SW 1271 (cell line): ENCODE results near the gene TRAPPC1.
"Not testable (repeated sequence)": the region's sequence is repeated elsewhere in the genome, so short reads cannot be mapped to it uniquely, and the experiment has no call there.

Source experiments
- DNase-seq, 2 experiments: peaks; one replicate each; lab custom pipeline; 2025; lab: John Stamatoyannopoulos, UW

Gene TRAPPC1, protein sequence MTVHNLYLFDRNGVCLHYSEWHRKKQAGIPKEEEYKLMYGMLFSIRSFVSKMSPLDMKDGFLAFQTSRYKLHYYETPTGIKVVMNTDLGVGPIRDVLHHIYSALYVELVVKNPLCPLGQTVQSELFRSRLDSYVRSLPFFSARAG

DNA sequence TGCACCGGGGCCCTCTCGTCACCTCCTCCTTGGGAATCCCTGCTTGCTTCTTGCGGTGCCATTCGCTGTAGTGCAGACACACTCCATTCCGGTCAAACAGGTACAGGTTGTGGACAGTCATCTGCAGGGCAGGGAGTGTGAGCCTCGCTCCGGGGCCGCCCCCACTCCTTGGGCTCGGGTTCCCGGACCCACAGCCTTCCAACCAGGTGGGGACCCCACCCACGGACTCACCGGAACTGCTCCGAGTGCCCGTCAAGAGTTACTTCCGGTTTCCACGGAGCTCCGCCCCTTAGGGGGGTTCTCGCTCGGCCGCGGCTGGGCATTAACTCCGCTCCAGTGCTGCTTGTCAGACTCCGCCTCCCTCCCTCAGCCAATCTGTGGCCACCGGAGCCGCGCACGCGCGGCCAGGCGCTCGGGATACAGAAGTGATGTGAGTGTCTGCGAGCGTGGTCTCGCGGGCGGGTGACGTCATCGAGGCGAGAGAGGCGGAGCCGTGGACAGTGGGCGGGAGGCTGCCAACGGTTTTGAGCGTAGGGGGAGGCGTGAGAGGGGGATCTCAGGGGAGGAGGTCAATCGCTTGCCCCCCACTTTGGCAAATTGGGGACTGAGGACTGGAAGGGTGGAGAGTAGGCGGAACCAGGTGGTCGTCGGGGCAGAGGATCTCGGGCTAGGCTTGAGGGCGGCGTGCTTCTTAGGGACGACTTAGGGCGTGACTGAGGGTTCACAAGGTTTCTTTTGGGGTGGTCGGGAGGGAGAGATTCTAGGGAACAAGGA is at the start of gene TRAPPC1, which contains the start of gene CNTROB:
Gene TRAPPC1 (minus strand): TSS at position 238 of the 774 bp plus-strand sequence. CDS start 117 bp downstream, at position 121.
Gene CNTROB (plus strand): TSS at position 498 of the 774 bp plus-strand sequence. CDS start 874 bp downstream, outside the sequence.
- peak; percentile 95 to 98 for DNase-seq

GRCh38 chr17:7977805-7978204 is 46.1 kb upstream of the TRAPPC1 start:
- no peak for DNase-seq

- no peak for DNase-seq
Measured at GRCh38 chr17:7977039-7977438, 45.3 kb upstream of the TRAPPC1 start.

- DNase-seq, result no peak
Measured at GRCh38 chr17:7974638-7975131, 42.9 kb upstream of the TRAPPC1 start.

DNA sequence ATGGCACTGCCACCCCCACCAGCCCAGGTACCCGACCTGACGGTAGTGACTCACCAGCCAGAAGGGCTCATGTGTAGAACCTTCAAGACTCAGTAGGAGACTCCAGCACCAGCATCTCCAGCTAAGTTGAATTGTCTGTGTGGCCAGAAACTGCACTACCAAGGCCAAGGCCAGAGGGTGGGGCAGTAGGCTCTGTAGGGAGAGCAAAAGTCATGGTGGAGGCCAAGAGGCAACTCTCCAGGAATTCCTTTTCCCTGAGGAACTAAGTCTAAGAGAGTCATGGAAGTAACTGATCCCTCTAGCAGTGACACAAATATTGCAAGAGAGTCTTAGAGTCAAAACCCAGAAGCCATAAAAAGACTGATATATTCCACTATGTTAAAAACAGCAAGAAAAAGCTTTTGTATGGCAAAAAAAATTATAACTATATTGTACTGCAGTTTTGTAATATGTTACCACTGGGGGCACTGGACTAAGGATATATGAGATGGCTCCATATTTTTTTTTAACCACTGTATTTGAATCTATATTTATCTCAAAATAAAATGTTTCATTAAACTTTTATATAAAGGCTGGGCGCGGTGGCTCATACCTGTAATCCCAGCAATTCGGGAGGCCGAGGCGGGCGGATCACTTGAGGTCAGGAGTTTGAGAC is 40.5 kb upstream of the TRAPPC1 start:
- peak in 1 of 2 experiments; percentile 21 for DNase-seq

GRCh38 chr17:7971651-7972050 is 39.9 kb upstream of the TRAPPC1 start:
- no peak for DNase-seq

- DNase-seq, result no peak
Measured at GRCh38 chr17:7969433-7969832, 37.7 kb upstream of the TRAPPC1 start.

DNA sequence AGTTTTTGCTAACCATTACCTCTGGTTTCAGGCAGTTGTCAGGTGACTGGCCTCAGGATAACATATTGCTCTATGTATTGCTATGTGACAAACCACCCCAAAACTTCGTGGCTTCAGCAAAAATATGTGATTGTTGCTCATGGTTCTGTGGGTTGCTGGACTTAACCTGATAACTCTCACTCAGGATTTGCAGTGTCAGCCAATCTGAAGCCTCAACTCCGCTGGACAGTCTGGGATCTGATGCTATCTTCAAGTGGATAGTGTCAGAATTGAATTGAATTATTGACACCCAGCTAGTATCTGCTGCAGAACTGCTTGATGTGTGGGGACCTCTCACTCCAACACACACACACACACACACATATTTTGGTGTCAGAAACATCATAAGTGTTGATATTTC is 36.0 kb upstream of the TRAPPC1 start:
- DNase-seq, result no peak

DNA sequence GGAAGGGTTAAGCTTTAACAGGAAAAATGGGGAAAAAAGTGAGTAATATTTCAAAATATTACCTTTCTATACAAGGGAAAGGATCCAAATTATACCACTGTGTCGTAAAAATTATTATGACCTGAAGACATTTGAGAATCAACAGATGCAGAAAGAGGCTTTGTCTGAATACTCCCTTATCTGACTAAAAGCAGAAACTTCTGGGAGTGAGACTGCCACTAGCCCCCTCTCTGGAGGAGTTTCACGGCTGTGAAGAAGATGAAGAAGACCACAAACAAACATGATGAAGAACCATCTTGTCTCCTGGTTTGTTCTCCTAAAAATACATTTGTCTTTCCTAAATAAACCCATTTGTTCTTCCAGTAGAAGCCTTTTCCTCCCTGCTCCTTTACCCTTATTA is 29.7 kb upstream of the TRAPPC1 start:
- DNase-seq, result no peak

DNA sequence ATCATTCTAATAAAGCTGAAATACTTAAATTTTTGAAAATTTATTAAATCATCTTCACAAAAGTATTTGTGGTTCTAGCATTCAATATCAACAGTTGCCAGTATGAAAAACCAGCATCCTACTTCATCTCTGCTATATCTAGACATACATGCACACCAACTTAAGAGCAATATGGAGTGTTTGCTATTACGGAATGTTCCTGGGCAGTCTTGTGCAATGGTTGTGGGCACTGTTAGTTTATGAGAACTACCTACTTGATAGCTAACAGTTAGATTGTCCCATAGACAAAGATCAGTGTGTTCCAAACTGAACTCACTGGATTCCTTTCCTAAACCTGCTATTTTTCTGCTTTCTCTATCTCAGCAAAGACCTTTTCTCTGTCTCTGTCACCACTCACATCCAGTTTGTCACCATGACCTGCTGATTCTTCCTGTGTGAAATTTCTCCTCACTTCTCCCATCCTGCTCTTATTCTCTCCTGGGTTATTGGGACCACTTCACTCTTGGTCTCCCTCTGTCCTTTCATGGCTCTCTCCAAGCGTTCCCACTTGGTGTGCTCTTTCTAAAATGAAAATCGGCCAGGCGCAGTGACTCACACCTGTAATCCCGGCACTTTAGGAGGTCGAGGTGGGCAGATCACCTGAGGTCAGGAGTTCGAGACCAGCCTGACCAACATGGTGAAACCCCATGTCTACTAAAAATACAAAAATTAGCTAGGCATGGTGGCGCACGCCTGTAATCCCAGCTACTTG is 27.9 kb upstream of the TRAPPC1 start:
- no peak for DNase-seq

DNA sequence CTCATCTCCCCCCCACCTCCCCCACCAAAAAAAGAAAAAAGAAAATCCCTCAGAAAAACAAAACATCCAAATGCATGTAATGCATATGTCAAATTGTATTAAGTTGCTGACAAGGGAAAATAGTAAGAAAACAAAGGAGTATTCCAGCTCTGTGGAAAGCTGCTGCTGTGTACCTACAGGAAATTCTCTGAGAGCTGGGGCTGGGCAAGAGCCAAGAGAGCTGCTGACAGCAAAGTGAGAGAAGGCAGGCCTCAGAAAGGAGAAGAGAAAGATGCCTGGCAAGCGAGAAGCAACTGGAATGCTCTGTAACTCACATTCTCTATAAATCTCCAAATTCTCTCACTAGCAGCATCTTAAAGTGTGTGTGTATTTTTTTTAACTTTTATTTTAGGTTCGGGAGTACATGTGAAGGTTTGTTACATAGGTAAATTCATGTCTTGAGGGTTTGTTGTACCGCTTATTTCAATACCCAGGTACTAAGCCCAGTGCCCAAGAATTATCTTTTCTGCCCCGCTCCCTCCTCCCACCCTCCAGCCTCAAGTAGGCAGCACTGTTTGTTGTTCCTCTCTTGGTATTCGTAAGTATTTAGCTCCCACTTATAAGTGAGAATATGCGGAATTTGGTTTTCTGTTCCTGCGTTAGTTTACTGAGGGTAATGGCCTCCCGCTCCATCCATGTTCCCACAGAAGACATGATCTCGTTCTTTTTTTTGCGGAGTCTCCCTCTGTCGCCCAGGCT is 24.7 kb upstream of the TRAPPC1 start:
- no peak for DNase-seq

GRCh38 chr17:7955414-7956227 is 23.9 kb upstream of the TRAPPC1 start:
- DNase-seq, result no peak

DNA sequence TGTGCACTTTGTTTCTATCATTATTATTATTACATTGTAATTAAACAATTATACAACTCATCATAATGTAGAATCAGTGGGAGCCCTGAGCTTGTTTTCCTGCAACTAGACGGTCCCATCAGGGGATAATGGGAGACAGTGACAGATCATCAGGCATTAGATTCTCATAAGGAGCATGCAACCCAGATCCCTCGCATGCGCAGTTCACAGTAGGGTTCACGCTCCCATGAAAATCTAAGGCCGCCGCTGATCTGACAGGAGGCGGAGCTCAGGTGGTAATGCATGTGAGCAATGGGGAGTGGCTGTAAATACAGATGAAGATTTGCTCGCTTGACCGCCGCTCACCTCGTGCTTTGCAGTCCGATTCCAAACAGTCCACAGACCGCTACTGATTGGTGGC is 21.5 kb upstream of the TRAPPC1 start:
- not testable (repeated sequence) for DNase-seq

DNA sequence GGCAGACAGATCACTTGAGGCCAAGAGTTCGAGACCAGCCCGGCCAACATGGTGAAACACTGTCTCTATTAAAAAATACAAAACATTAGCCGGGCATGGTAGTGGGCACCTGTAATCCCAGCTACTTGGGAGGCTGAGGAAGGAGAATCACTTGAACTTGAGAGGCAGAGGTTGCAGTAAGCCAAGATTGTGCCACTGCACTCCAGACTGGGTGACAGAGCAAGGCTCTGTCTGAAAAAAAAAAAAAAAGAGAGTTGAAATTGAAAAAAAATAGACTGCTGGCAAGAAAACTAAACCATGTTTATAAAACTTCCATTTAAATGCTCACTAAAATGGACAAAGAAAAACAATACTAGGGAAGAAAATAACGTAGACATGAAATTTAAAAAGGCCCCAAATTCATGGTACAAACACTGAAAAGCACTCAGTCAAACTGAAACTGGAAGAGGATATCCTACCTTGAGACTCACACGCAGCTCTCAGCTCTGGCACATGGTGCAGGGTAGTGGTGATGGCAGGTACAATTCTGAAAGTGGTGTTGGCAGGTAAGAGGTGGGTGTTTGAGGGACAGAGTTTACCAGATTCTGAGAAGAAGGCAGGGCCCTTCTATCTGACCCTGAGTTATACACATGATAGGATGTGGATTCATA is 19.5 kb upstream of the TRAPPC1 start:
- DNase-seq, result no peak

- DNase-seq, result no peak
Measured at GRCh38 chr17:7950578-7950977, 18.8 kb upstream of the TRAPPC1 start.

DNA sequence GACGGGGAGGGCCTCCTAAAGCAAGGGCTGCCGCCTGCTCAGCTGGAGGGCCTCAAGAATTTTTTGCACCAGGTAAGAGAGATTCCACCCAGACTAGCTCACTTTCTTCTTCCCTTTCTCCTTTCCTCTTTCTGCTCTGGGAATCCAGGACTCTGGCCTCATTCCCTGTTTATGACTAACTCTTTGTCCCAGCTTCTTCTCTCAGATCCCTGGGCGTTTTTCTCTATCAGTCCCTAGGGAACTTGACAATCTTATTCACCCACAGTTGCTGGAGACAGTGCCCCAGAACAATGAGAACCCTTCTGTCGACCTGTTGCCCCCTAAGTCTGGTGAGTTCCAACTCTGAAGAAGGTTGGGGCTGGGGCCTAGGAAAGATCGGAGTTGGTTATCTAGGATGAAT is 15.9 kb upstream of the TRAPPC1 start:
- no peak for DNase-seq

DNA sequence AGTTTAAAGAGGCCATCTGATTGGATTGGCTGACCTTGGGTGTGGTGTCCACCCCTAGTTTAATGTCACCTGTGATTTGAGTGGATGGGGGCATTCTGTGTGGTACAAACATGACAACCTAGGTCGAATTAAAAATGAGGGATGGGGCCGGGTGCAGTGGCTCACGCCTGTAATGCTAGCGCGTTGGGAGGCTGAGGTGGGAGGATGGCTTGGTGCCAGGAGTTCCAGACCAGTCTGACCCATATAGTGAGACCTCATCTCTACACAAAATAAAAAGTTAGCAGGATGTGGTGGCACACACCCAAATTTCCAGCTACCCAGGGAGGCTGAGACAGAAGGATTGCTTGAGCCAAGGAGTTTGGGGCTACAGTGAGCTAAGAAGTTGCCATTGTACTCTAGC is 14.7 kb upstream of the TRAPPC1 start:
- DNase-seq, result no peak

- DNase-seq, result no peak
Measured at GRCh38 chr17:7945651-7946050, 13.9 kb upstream of the TRAPPC1 start.

DNA sequence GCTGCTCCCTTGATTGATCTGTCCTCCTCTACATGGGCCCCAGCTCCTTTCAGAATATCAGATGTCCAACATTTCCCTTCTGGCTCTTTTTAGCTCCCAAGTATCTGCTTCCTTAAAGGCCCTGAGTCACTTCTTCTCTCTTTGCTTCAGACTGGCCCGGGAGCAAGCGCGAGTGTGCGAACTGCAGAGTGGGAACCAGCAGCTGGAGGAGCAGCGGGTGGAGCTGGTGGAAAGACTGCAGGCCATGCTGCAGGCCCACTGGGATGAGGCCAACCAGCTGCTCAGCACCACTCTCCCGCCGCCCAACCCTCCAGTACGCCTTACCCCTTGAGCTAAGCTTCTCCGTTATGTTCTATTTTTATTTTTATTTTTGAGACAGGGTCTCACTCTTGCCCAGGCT is 12.6 kb upstream of the TRAPPC1 start:
- DNase-seq, result no peak

DNA sequence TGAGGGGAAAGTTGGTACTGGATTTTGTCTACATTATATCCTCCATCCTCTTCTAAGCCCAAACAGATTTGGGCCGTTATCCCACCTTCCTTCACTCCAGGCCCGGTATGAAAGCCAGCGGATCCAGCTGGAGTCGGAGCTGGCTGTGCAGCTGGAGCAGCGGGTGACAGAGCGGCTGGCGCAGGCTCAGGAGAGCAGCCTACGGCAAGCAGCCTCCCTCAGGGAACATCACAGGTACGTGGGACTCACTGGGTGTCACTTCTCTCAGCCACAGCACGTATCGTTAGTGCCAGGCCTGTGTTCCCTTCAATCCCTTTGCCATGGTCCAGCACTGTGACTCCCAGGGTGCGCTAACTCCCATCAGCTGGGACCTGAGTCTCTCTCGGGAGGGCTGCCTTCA is 11.5 kb upstream of the TRAPPC1 start:
- DNase-seq, result no peak
